ENCODE results near the gene ASB16. TPM values are rescaled to one million over a fixed set of nuclear protein-coding genes. Genes with fewer than 3 reads are reported as not detected.

The ASB16 gene
- polyA plus RNA-seq, 1 experiment, result not detected

- TF ChIP-seq, protein P1, sequence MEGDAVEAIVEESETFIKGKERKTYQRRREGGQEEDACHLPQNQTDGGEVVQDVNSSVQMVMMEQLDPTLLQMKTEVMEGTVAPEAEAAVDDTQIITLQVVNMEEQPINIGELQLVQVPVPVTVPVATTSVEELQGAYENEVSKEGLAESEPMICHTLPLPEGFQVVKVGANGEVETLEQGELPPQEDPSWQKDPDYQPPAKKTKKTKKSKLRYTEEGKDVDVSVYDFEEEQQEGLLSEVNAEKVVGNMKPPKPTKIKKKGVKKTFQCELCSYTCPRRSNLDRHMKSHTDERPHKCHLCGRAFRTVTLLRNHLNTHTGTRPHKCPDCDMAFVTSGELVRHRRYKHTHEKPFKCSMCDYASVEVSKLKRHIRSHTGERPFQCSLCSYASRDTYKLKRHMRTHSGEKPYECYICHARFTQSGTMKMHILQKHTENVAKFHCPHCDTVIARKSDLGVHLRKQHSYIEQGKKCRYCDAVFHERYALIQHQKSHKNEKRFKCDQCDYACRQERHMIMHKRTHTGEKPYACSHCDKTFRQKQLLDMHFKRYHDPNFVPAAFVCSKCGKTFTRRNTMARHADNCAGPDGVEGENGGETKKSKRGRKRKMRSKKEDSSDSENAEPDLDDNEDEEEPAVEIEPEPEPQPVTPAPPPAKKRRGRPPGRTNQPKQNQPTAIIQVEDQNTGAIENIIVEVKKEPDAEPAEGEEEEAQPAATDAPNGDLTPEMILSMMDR (IDR thresholded peaks at IDR 0.05; ENCODE audit: low read depth, low read length), result no peak
- CTCF ChIA-PET, result interaction anchor here (0.6 to 1.6 kb wide), 2 partner anchors 139 to 155 kb away, joined by 4 to 7 read pairs; partner anchors contain the start of gene GRN
- no peaks in the 10 kb centered on the region for H3K27me3 ChIP-seq (ENCODE audit: control insufficient read depth, insufficient read depth, low read length)
- no peak overlapping the region for H3K4me3 ChIP-seq (ENCODE audit: low read depth, low read length)
- POLR2A ChIA-PET, result interaction anchor here (0.7 kb wide), 1 partner anchor 15 kb away, joined by 3 read pairs; no protein-coding TSS in a partner anchor
- H3K9me3 ChIP-seq (ENCODE audit: control insufficient read depth, insufficient read depth, low read length), result no peaks in the 10 kb centered on the region
- H3K27ac ChIP-seq (ENCODE audit: low read depth, low read length), result no peak overlapping the region
- no peak for DNase-seq (ENCODE audit: low read depth, low spot score)
Observed at GRCh38 chr17:44206825-44207155, 36.3 kb downstream of the ASB16 start.

GRCh38 chr17:44207319-44207718, 36.8 kb downstream of the ASB16 start:
- Histone ChIP-seq H3K27me3 (ENCODE audit: control insufficient read depth, insufficient read depth, low read length) (no peaks in the 10 kb centered on the region), H3K27ac (ENCODE audit: low read depth, low read length) (no peak overlapping the region), H3K9me3 (ENCODE audit: control insufficient read depth, insufficient read depth, low read length) (no peaks in the 10 kb centered on the region), H3K4me3 (ENCODE audit: low read depth, low read length) (no peak overlapping the region)
- ChIA-PET CTCF (interaction anchor here (0.6 kb wide), 1 partner anchor 155 kb away, joined by 7 read pairs; no protein-coding TSS in a partner anchor), POLR2A (interaction anchor here (0.6 to 0.7 kb wide), 2 partner anchors 14 to 29 kb away, joined by 3 to 4 read pairs; no protein-coding TSS in a partner anchor)
- no peak for DNase-seq (ENCODE audit: low read depth, low spot score)
- TF ChIP-seq, protein P1 (IDR thresholded peaks at IDR 0.05; ENCODE audit: low read depth, low read length), result no peak

DNA sequence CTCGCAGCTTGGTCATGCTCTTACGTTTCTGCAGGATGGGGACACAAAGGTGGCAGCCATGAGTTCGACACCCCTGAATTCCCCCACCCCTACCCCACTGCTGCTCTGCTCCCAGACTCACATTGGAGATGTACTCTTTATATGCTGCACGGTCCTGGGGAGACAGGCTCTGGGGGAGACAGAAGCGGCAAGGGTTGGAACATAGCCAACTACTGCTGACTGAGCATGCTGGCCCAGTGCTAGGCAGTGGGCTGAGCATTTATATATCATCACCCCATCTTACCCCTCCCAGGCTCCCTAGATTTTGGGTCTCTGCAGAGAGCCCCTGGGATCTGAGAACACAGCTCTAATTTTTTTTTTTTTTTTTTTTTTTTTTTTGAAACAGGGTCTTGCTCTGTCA, 37.2 kb downstream of the ASB16 start:
- CTCF ChIA-PET, result interaction anchor here (0.6 to 2.5 kb wide), 3 partner anchors 10 to 167 kb away, joined by 3 to 11 read pairs (median 11); partner anchors contain the start of gene UBTF
- no peaks in the 10 kb centered on the region for H3K9me3 ChIP-seq (ENCODE audit: control insufficient read depth, insufficient read depth, low read length)
- TF ChIP-seq, protein P1 (IDR thresholded peaks at IDR 0.05; ENCODE audit: low read depth, low read length), result no peak
- no peak overlapping the region for H3K4me3 ChIP-seq (ENCODE audit: low read depth, low read length)
- no peak overlapping the region for H3K27ac ChIP-seq (ENCODE audit: low read depth, low read length)
- no peak for DNase-seq (ENCODE audit: low read depth, low spot score)
- H3K27me3 ChIP-seq (ENCODE audit: control insufficient read depth, insufficient read depth, low read length), result no peaks in the 10 kb centered on the region
- POLR2A ChIA-PET, result interaction anchor here (0.6 to 0.9 kb wide), 3 partner anchors 14 to 308 kb away, joined by 4 read pairs; no protein-coding TSS in a partner anchor

- POLR2A ChIA-PET, result interaction anchor here (0.5 to 1.6 kb wide), 10 partner anchors 11 to 316 kb away, joined by 3 to 9 read pairs (median 3); partner anchors contain the start of genes ATXN7L3, GRN, SLC25A39 and TMUB2
- no peak for DNase-seq (ENCODE audit: low read depth, low spot score)
- Histone ChIP-seq H3K27me3 (ENCODE audit: control insufficient read depth, insufficient read depth, low read length) (no peaks in the 10 kb centered on the region), H3K27ac (ENCODE audit: low read depth, low read length) (peak overlapping the region; percentile 42), H3K9me3 (ENCODE audit: control insufficient read depth, insufficient read depth, low read length) (no peaks in the 10 kb centered on the region), H3K4me3 (ENCODE audit: low read depth, low read length) (no peak overlapping the region)
- TF ChIP-seq, protein P1 (IDR thresholded peaks at IDR 0.05; ENCODE audit: low read depth, low read length), result no peak
- CTCF ChIA-PET, result interaction anchor here (0.6 to 3.0 kb wide), 32 partner anchors 8 to 427 kb away, joined by 3 to 21 read pairs (median 5); partner anchors contain the start of genes FAM171A2, G6PC3 and GRN
Observed at GRCh38 chr17:44209786-44210341, 39.4 kb downstream of the ASB16 start.
